Liver (tissue), 9 donors: ENCODE measurements around the gene ABHD17A. TPM values are rescaled to one million over a fixed set of nuclear protein-coding genes. Genes with fewer than 3 reads are reported as not detected.

Source experiments
- DNase-seq: peaks from one replicate; pipeline ENCODE4 v3.0.0-alpha.2; 2017; ENCODE audit warnings: low spot score
- H3K27ac ChIP-seq, 2 donors: one replicate each; pipeline ENCODE4 v1.7.0; 2013; ENCODE audit warnings: inconsistent platforms in 2 of 2, low read length in 2 of 2, control low read depth in 1 of 2, low read depth in 1 of 2, mild to moderate bottlenecking in 1 of 2
- H3K27me3 ChIP-seq, 4 donors: one replicate each; pipeline versions ENCODE4 v1.6.1 to v1.7.0; 2013; ENCODE audit warnings: low read length in 3 of 4, inconsistent platforms in 1 of 4, mild to moderate bottlenecking in 1 of 4, moderate library complexity in 1 of 4; ENCODE audit not compliant: control insufficient read depth in 4 of 4, insufficient read depth in 4 of 4
- H3K36me3 ChIP-seq, 4 donors: one replicate each; pipeline versions ENCODE4 v1.6.1 to v1.7.0; 2013; ENCODE audit warnings: low read length in 3 of 4, mild to moderate bottlenecking in 3 of 4, low read depth in 1 of 4, moderate library complexity in 1 of 4; ENCODE audit not compliant: control insufficient read depth in 4 of 4, insufficient read depth in 3 of 4
- H3K4me1 ChIP-seq, 4 donors: one replicate each; pipeline versions ENCODE4 v1.6.1 to v1.7.0; 2013; ENCODE audit warnings: low read length in 3 of 4, mild to moderate bottlenecking in 3 of 4, moderate library complexity in 1 of 4; ENCODE audit not compliant: control insufficient read depth in 4 of 4, insufficient read depth in 4 of 4
- H3K4me3 ChIP-seq, 3 donors: one replicate each; pipeline versions ENCODE4 v1.6.1 to v1.7.0; 2013; ENCODE audit warnings: low read length in 3 of 3, control low read depth in 1 of 3, low read depth in 1 of 3, mild to moderate bottlenecking in 1 of 3
- H3K9ac ChIP-seq, 2 donors: one replicate each; pipeline ENCODE4 v1.7.0; 2013; ENCODE audit warnings: low read length in 2 of 2, mild to moderate bottlenecking in 2 of 2, moderate library complexity in 2 of 2, control low read depth in 1 of 2, low read depth in 1 of 2
- H3K9me3 ChIP-seq, 4 donors: one replicate each; pipeline versions ENCODE4 v1.6.1 to v1.7.0; 2013; ENCODE audit warnings: low read length in 3 of 4; ENCODE audit not compliant: control insufficient read depth in 4 of 4
- ATF3 ChIP-seq: IDR thresholded peaks from 2 replicates; pipeline ENCODE4 v1.6.1; 2016; ENCODE audit warnings: antibody characterized with exemption
- CTCF ChIP-seq: fragments of 150-350 bp; IDR thresholded peaks from 2 replicates; pipeline ENCODE4 v1.5.1; 2017; ENCODE audit warnings: improper control_type of control experiment, low read depth, low read length; ENCODE audit not compliant: missing input control
- EGR1 ChIP-seq, 2 donors: IDR thresholded peaks; 2 replicates each; pipeline ENCODE4 v1.6.1; 2016 to 2018; ENCODE audit warnings: antibody characterized with exemption in 2 of 2, low read depth in 2 of 2
- FOXA1 ChIP-seq: IDR thresholded peaks from 2 replicates; pipeline ENCODE4 v1.6.1; 2016; ENCODE audit warnings: antibody characterized with exemption
- FOXA2 ChIP-seq: IDR thresholded peaks from 2 replicates; pipeline ENCODE4 v1.6.1; 2016; ENCODE audit warnings: antibody characterized with exemption
- GABPA ChIP-seq, 2 donors: IDR thresholded peaks in 1 of 2; conservative IDR thresholded peaks in 1 of 2; 2 replicates each; pipeline ENCODE4 v1.6.1; 2016; ENCODE audit warnings: antibody characterized with exemption in 2 of 2, mild to moderate bottlenecking in 1 of 2, moderate library complexity in 1 of 2
- HNF4A ChIP-seq, 2 donors: conservative IDR thresholded peaks; 2 replicates each; pipeline ENCODE4 v1.6.1; 2016; ENCODE audit warnings: antibody characterized with exemption in 2 of 2, mild to moderate bottlenecking in 2 of 2
- HNF4G ChIP-seq: IDR thresholded peaks from 2 replicates; pipeline ENCODE4 v1.6.1; 2016; ENCODE audit warnings: antibody characterized with exemption
- JUND ChIP-seq, 2 donors: IDR thresholded peaks; 2 replicates each; pipeline ENCODE4 v1.6.1; 2016; ENCODE audit warnings: antibody characterized with exemption in 2 of 2
- MAX ChIP-seq: IDR thresholded peaks from 2 replicates; pipeline ENCODE4 v1.6.1; 2016; ENCODE audit warnings: antibody characterized with exemption
- NR2F2 ChIP-seq: IDR thresholded peaks from 2 replicates; pipeline ENCODE4 v1.6.1; 2016; ENCODE audit warnings: antibody characterized with exemption
- RAD21 ChIP-seq, 2 donors: IDR thresholded peaks; 2 replicates each; pipeline ENCODE4 v1.6.1; 2016; ENCODE audit warnings: antibody characterized with exemption in 2 of 2, mild to moderate bottlenecking in 2 of 2
- REST ChIP-seq: IDR thresholded peaks from 2 replicates; pipeline ENCODE4 v1.6.1; 2016; ENCODE audit warnings: antibody characterized with exemption, mild to moderate bottlenecking
- RXRA ChIP-seq, 2 donors: IDR thresholded peaks; 2 replicates each; pipeline ENCODE4 v1.6.1; 2017 to 2018; ENCODE audit warnings: antibody characterized with exemption in 2 of 2, mild to moderate bottlenecking in 1 of 2
- SP1 ChIP-seq: IDR thresholded peaks from 2 replicates; pipeline ENCODE4 v1.6.1; 2018; ENCODE audit warnings: antibody characterized with exemption, mild to moderate bottlenecking
- TAF1 ChIP-seq: conservative IDR thresholded peaks from 2 replicates; pipeline ENCODE4 v1.6.1; 2016; ENCODE audit warnings: antibody characterized with exemption, mild to moderate bottlenecking
- YY1 ChIP-seq: IDR thresholded peaks from 2 replicates; pipeline ENCODE4 v1.6.1; 2016; ENCODE audit warnings: antibody characterized with exemption, mild to moderate bottlenecking
- ZBTB33 ChIP-seq: IDR thresholded peaks from 2 replicates; pipeline ENCODE4 v1.6.1; 2016; ENCODE audit warnings: antibody characterized with exemption
- WGBS: extraction: QIAGEN DNeasy Blood & Tissue Kit; methylation state at CpG from one replicate; pipeline ENCODE4 v1.1.7; 2013; 5-methylcytosine and 5-hydroxymethylcytosine counted together
- polyA plus RNA-seq, 2 donors: library from polyadenylated mRNA; stranded (reverse) in 1 of 2; unstranded in 1 of 2; fragments of 200-250 nt in 1 of 2; fragments of >200 nt in 1 of 2; fragmentation: Nextera tagmentation in 1 of 2; extraction: Ambion mirVana in 1 of 2; gene quantifications; one replicate each; pipeline versions ENCODE4 v1.2.1 to v1.2.3, GENCODE V29; 2013 to 2015
- total RNA-seq, 2 donors: library from RNA; depleted of rRNA; stranded (reverse); fragments of >200 nt; gene quantifications; one replicate each; pipeline ENCODE4 v1.2.3, GENCODE V29; 2014
- donor health status: healthy.
- donor health status: healthy.
- donor health status: healthy.
- donor health status: healthy.
- donor health status: healthy.

Gene ABHD17A
- total and polyA plus RNA-seq, 4 donors, result 8.1 to 30.2 (median 27.0) TPM

GRCh38 chr19:1854039-1854541 lies 31.2 kb downstream of the ABHD17A start:
- H3K9ac ChIP-seq, result no peak overlapping the region
- TF ChIP-seq YY1, result no peak
- no peak for TF ChIP-seq HNF4A (conservative IDR thresholded peaks at IDR 0.05)

GRCh38 chr19:1853295-1854038 lies 31.8 kb downstream of the ABHD17A start:
- H3K4me1 ChIP-seq, result peaks cover 24 to 44% (median 33%) of the 10 kb centered on the region in 4 donors
- WGBS, result 27% methylated on average over 27 of the region's 27 CpGs
- H3K9ac ChIP-seq, result no peak overlapping the region
- no peaks in the 10 kb centered on the region for H3K9me3 ChIP-seq
- H3K27ac ChIP-seq, result no peak overlapping the region
- H3K27me3 ChIP-seq, result no peaks in the 10 kb centered on the region
- TF ChIP-seq ATF3 (no peak), TAF1 (no peak), FOXA1 (no peak), JUND (IDR thresholded peaks at IDR 0.05) (no peak), SP1 (peak; percentile 32), HNF4G (no peak), YY1 (peak; percentile 28), EGR1 (IDR thresholded peaks at IDR 0.05; ENCODE audit: low read depth in 2 of 2) (no peak), FOXA2 (no peak), MAX (no peak), REST (no peak), RAD21 (IDR thresholded peaks at IDR 0.05) (peak; percentile 57 to 80), NR2F2 (no peak), GABPA (IDR thresholded peaks at IDR 0.05 in 1 of 2, conservative IDR thresholded peaks at IDR 0.05 in 1 of 2) (no peak), RXRA (IDR thresholded peaks at IDR 0.05) (peak in 1 of 2 donors; percentile 8), HNF4A (conservative IDR thresholded peaks at IDR 0.05) (peak; percentile 25), ZBTB33 (no peak), CTCF (peak; percentile 90)
- no peak overlapping the region for H3K4me3 ChIP-seq
- peak; percentile 96 for DNase-seq
- H3K36me3 ChIP-seq, result peaks cover 0 to 2% (median 0%) of the 10 kb centered on the region in 4 donors

More at GRCh38 chr19:1854039-1854541, 31.2 kb downstream of the ABHD17A start:
- Histone ChIP-seq H3K9me3 (no peaks in the 10 kb centered on the region), H3K4me3 (no peak overlapping the region), H3K27me3 (no peaks in the 10 kb centered on the region), H3K27ac (no peak overlapping the region), H3K4me1 (peaks cover 26 to 50% (median 37%) of the 10 kb centered on the region in 4 donors), H3K36me3 (peaks cover 0 to 2% (median 0%) of the 10 kb centered on the region in 4 donors)
- WGBS, result 83% methylated on average over 16 of the region's 16 CpGs
- no peak for DNase-seq
